Neuron (in vitro differentiated cells): Measurements from ENCODE around the gene UHRF1.
"Not testable (repeated sequence)": the region's sequence is repeated elsewhere in the genome, so short reads cannot be mapped to it uniquely, and the experiment has no call there.

Experiments used
- H2AFZ ChIP-seq: one replicate; pipeline ENCODE4 v1.6.1; 2013; ENCODE audit warnings: low read depth, mild to moderate bottlenecking, inconsistent platforms, low read length, moderate library complexity
- H3K27me3 ChIP-seq: one replicate; pipeline ENCODE4 v1.6.1; 2013; ENCODE audit warnings: low read length; ENCODE audit not compliant: insufficient read depth
- H3K36me3 ChIP-seq: one replicate; pipeline ENCODE4 v1.6.1; 2013; ENCODE audit warnings: low read length; ENCODE audit not compliant: insufficient read depth
- H3K4me1 ChIP-seq: one replicate; pipeline ENCODE4 v1.6.1; 2013; ENCODE audit warnings: low read length; ENCODE audit not compliant: insufficient read depth
- H3K4me3 ChIP-seq: 2 replicates; pipeline ENCODE4 v1.5.1; 2013; ENCODE audit warnings: mild to moderate bottlenecking, low read length, moderate library complexity
- H3K9me3 ChIP-seq: one replicate; pipeline ENCODE4 v1.6.1; 2013; ENCODE audit warnings: low read length

UHRF1 gene

DNA sequence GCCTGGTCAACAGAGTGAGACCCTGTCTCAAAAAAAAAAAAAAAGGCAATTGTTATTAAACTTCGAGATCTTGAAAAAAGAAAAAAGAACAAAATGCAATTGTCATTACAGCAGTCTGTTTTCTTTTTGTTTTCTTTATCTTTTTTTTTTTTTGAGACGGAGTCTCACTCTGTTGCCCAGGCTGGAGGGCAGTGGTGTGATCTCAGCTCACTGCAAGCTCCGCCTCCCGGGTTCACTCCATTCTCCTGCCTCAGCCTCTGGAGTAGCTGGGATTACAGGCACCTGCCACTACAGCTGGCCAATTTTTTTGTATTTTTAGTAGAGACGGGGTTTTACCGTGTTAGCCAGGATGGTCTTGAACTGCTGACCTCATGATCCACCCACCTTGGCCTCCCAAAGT is 26.4 kb upstream of the UHRF1 start:
- H3K9me3 ChIP-seq, H3K36me3 ChIP-seq, H3K27me3 ChIP-seq, H3K4me3 ChIP-seq, H3K4me1 ChIP-seq, H2AFZ ChIP-seq: not testable (repeated sequence)

- not testable (repeated sequence) for H3K4me3 ChIP-seq, H3K27me3 ChIP-seq, H2AFZ ChIP-seq, H3K4me1 ChIP-seq, H3K36me3 ChIP-seq, H3K9me3 ChIP-seq
Observed at GRCh38 chr19:4884993-4885392, 24.3 kb upstream of the UHRF1 start.

- H3K4me3 ChIP-seq, H3K27me3 ChIP-seq, H3K9me3 ChIP-seq, H3K4me1 ChIP-seq, H3K36me3 ChIP-seq, H2AFZ ChIP-seq: not testable (repeated sequence)
Observed at GRCh38 chr19:4887803-4888202, 21.5 kb upstream of the UHRF1 start.

DNA sequence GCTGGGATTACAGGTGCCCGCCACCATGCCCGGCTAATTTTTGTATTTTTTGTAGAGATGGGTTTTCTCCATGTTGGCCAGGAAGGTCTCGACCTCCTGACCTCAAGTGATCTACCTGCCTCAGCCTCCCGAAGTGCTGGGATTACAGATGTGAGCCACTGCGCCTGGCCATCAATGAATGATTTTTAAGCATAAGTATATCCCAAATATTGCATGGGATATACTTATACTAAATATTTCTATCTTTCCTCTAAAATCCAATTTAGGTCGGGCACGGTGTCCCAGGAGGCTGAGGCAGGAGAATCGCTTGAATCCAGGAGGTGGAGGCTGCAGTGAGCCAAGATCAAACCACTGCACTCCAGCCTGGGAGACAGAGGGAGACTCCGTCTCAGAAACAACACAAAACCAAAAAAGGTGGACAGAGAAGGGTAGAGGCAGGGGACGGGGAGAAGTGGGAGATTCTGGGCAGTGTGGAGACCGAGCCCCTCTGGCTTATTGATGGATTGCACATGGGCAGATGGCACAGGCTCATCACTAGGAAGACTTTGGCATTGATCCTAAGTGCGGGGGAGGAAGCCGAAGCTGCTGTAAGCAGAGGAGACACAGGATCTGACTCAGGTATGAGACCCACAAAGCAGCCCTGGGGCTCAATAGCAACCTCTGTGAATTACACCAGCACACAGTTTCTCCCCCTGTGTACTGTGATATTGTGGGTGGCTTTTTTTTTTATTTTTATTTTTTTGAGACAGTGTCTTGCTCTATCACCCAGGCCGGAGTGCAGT is 20.1 kb upstream of the UHRF1 start:
- Histone ChIP-seq H3K4me3 (no peak overlapping the region), H3K4me1 (no peaks in the 10 kb centered on the region), H3K36me3 (no peaks in the 10 kb centered on the region), H3K27me3 (no peaks in the 10 kb centered on the region), H2AFZ (no peak overlapping the region), H3K9me3 (no peaks in the 10 kb centered on the region)

DNA sequence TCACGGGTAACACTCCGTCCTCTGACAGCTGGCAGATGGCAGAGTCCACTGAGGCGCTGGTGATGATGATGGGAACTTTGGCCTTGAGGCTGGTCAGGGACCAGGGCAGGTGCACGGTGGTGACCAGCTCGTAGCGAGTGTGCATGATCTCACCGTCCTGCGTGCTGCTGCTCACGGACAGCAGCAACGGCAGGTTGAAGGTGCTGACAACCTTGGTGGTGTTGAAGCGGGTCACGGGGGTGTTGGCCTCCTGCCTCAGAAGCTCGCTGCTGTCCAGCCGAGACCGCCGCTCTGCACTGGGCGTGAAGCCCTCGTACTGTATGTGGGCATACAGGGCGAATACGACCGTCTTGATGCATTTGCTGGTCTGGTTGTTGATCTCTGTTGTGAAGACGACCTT is 18.2 kb upstream of the UHRF1 start:
- Histone ChIP-seq H3K9me3 (no peaks in the 10 kb centered on the region), H3K36me3 (no peaks in the 10 kb centered on the region), H3K4me3 (no peak overlapping the region), H3K4me1 (no peaks in the 10 kb centered on the region), H2AFZ (no peak overlapping the region), H3K27me3 (no peaks in the 10 kb centered on the region)

GRCh38 chr19:4892962-4893361 is 16.3 kb upstream of the UHRF1 start:
- H2AFZ ChIP-seq, H3K4me1 ChIP-seq, H3K9me3 ChIP-seq, H3K27me3 ChIP-seq, H3K4me3 ChIP-seq, H3K36me3 ChIP-seq: not testable (repeated sequence)

DNA sequence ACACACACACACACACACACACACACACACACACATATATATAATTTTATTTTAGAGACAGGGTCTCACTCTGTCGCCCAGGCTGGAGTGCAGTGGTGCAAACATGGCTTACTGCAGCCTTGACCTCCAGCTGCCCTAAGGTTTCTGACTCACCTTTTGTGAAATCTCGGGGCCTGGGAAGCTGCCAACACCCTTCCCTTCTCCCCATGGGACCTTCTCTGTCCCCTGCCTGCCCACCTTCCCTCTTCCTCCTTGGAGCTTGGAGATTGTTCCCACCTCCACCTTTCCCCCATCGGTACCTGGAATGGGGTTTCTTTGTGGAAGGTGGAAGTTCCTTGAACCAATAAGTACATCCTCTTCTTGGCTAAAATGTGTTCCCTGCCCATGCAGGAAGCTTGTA is 12.9 kb upstream of the UHRF1 start:
- H3K4me3 ChIP-seq, result no peak overlapping the region
- H2AFZ ChIP-seq, result no peak overlapping the region
- H3K4me1 ChIP-seq, result no peaks in the 10 kb centered on the region
- no peaks in the 10 kb centered on the region for H3K36me3 ChIP-seq
- H3K9me3 ChIP-seq, result no peaks in the 10 kb centered on the region
- H3K27me3 ChIP-seq, result no peaks in the 10 kb centered on the region

- Histone ChIP-seq H3K36me3 (no peaks in the 10 kb centered on the region), H3K27me3 (no peaks in the 10 kb centered on the region), H2AFZ (no peak overlapping the region), H3K9me3 (no peaks in the 10 kb centered on the region), H3K4me3 (no peak overlapping the region), H3K4me1 (no peaks in the 10 kb centered on the region)
Observed at GRCh38 chr19:4897146-4897545, 12.2 kb upstream of the UHRF1 start.

- H3K4me1 ChIP-seq, H3K4me3 ChIP-seq, H3K27me3 ChIP-seq, H3K9me3 ChIP-seq, H3K36me3 ChIP-seq, H2AFZ ChIP-seq: not testable (repeated sequence)
Observed at GRCh38 chr19:4900879-4901278, 8.4 kb upstream of the UHRF1 start.

DNA sequence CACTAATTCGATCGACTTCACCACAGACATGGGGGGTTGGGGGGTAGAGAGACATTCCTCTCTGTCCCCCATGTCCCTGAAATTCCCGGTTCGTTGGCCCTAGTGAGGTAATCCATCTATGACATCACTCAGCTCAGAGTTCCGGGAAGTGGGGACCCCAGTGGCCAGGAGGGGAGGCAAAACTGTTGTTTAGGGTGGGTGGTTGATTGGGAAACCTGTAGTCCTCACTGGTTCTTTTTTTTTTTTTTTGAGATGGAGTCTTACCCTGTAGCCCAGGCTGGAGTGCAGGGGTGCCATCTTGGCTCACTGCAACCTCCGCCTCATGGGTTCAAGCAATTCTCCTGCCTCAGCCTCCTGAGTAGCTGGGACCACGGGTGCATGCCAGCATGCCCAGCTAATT is 6.5 kb upstream of the UHRF1 start, which contains the start of gene ARRDC5:
ARRDC5 (minus strand) TSS at position 101 of the 400 bp plus-strand sequence; CDS start at position 30, 71 bp downstream.
- Histone ChIP-seq H3K4me3 (no peak within 1 kb of the TSS), H3K36me3 (no peaks in the 10 kb centered on the region), H3K27me3 (no peaks in the 10 kb centered on the region), H3K9me3 (peaks cover 2% of the 10 kb centered on the region), H2AFZ (no peak within 1 kb of the TSS), H3K4me1 (no peaks in the 10 kb centered on the region)

DNA sequence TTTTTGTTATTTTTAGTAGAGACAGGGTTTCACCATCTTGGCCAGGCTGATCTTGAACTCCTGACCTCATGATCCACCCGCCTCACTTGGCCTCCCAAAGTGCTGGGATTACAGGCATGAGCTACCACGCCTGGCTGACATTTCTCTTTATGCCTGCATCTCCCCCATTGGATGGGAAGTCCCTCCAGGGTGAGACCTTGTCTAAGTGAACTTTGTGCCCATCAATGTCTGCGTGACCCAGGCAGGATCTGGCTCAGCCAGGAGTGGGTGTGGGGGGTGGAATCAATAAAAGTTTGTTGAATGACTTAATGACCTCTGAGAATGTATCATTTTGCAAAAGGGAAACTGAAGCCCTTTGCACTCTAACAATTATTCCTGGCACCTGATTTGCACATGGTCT is 4.8 kb upstream of the UHRF1 start:
- Histone ChIP-seq H3K4me1 (peaks cover 4% of the 10 kb centered on the region), H3K9me3 (peaks cover 2% of the 10 kb centered on the region), H3K36me3 (no peaks in the 10 kb centered on the region), H2AFZ (no peak overlapping the region), H3K4me3 (no peak overlapping the region), H3K27me3 (no peaks in the 10 kb centered on the region)

GRCh38 chr19:4906963-4907362 is 2.3 kb upstream of the UHRF1 start:
- no peak overlapping the region for H2AFZ ChIP-seq
- no peak overlapping the region for H3K4me3 ChIP-seq
- H3K27me3 ChIP-seq, result no peaks in the 10 kb centered on the region
- H3K4me1 ChIP-seq, result peaks cover 18% of the 10 kb centered on the region
- H3K36me3 ChIP-seq, result peaks cover 4% of the 10 kb centered on the region
- peaks cover 2% of the 10 kb centered on the region for H3K9me3 ChIP-seq

DNA sequence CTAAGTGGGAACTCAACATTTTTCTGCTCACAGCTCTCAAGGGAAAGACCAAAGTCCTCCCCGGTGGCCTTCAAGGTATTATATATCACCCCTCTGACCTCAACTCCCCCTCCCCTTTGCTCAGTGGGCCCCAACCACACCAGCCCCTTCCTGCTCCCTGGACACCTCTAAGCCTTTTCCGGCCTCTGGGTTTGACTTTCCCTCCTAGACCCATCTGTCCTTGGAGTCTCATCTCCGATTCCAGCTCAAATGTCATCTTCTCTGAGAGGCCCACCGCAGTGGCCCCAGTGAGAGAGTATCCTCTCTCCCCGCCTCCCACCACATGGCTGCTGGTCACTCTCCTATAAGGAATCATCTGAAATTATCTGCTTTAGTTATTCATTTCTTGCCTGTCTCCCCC is 941 bp upstream of the UHRF1 start:
- Histone ChIP-seq H3K4me1 (peaks cover 18% of the 10 kb centered on the region), H3K36me3 (peaks cover 10% of the 10 kb centered on the region), H3K4me3 (no peak overlapping the region), H3K27me3 (no peaks in the 10 kb centered on the region), H2AFZ (no peak overlapping the region), H3K9me3 (no peaks in the 10 kb centered on the region)

GRCh38 chr19:4908781-4909155 is 533 bp upstream of the UHRF1 start:
- peaks cover 18% of the 10 kb centered on the region for H3K4me1 ChIP-seq
- H3K9me3 ChIP-seq, result no peaks in the 10 kb centered on the region
- peaks cover 12% of the 10 kb centered on the region for H3K36me3 ChIP-seq
- H3K4me3 ChIP-seq, result no peak overlapping the region
- H2AFZ ChIP-seq, result no peak overlapping the region
- H3K27me3 ChIP-seq, result no peaks in the 10 kb centered on the region
